Fibroblast of skin of right biceps (primary cell): ENCODE measurements around the gene PRCC.

Experiments used
- DNase-seq: peaks from one replicate; pipeline ENCODE4 v3.0.0-alpha.2; 2013

PRCC gene, protein sequence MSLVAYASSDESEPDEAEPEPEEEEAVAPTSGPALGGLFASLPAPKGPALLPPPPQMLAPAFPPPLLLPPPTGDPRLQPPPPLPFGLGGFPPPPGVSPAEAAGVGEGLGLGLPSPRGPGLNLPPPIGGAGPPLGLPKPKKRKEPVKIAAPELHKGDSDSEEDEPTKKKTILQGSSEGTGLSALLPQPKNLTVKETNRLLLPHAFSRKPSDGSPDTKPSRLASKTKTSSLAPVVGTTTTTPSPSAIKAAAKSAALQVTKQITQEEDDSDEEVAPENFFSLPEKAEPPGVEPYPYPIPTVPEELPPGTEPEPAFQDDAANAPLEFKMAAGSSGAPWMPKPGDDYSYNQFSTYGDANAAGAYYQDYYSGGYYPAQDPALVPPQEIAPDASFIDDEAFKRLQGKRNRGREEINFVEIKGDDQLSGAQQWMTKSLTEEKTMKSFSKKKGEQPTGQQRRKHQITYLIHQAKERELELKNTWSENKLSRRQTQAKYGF

GRCh38 chr1:156767101-156767878, at the start of gene PRCC:
Gene PRCC, plus strand, starts transcription at chr1:156767535. Its CDS starts 237 bp downstream, at chr1:156767772.
- peak; percentile 100 for DNase-seq

DNA sequence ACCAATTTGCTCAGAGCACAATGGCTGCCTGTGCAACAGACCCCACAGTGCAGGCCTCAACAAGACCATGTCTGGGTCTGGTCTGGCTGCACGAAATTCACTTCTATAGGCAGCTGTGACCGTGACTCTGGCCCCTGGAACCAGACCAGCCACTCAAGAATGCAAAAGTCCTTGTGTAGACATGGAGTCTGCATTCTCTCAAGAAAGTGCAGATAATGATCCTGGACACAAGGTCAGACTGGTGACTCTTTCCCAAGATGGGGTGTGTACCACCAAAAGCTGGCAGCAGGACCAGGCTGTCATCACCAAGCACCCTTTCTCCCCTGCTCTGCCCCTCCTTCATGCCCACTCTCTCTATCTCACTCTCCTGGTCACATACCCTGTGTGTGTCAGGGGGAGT, 46.2 kb upstream of the PRCC start:
- no peak for DNase-seq

DNA sequence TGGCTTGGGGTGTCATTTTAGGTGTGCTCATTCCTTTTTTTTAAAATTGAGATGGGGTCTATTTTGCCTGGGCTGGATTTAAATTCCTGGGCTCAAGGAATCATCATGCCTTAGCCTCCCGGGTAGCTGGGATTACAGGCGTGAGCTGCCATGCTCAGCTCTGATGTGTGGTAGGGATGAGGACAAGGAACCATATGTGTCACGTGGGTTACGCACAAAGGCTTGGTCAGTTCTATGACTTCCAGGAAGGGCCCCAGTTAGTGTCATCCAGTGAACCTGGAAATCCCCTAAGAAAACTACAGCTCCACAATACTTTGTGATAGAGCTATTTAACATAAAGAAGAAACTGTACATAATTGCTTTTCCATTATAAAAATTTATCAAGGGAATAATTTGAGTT, 45.8 kb upstream of the PRCC start:
- no peak for DNase-seq

- peak; percentile 81 for DNase-seq
Observed at GRCh38 chr1:156725683-156726280, 41.6 kb upstream of the PRCC start.

GRCh38 chr1:156726549-156727226, 40.6 kb upstream of the PRCC start:
- DNase-seq: peak; percentile 70

DNA sequence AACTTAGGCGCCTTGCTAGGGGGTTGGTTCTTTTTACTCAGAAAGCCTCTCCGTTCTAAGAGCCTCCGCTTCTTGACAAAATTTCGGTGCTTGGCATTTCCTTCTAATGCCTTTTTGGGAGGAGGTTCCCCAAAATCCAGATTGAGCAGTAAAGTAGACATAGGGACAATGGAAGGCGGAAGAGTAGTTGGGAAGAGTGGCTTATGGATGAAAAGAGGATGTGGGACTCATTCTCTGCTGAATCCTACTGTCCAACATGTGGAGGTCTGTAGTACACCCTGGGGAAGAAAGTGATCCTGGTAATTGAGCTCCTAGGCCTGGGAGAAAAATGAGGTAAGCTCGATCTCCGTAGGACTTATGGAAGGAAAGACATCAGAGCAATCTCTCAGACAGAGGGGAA, 39.8 kb upstream of the PRCC start:
- no peak for DNase-seq

DNA sequence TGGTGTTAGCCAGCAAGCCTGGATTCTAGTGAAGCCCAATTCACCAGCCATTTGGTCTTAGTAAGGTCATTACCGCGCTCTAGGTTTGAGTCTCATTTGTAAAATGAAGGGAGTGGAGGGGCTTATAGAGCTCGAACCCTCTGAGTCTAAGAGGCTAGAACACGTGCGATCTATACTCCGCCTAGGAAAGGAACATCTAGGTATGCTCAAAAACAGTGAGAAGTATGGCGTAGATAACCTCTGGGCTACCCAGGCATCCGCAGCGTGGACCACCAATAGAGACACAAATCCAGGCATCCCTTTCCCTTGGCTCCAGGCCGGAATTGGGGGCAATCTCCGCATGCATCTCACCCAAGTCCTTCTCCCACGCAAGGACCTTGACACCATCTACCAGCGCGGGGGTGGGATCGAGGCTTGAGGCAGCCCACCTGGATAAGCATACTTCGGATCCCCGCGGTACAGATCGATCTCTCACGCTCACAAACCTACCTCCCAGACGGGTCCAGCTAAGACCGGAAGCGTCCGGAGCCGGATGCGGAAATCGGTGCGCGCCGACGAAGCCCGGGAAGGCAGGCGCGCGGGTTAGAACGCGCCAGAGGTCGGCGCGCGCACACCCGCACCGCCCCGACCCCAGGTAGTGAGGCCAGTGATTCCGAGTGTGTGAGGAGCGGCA, 39.3 kb upstream of the PRCC start, which contains the start of gene METTL25B:
TSS of gene METTL25B (plus strand) at position 544 of the 673 bp plus-strand sequence. CDS start 636 bp downstream, outside the sequence.
- DNase-seq: peak; percentile 81

DNA sequence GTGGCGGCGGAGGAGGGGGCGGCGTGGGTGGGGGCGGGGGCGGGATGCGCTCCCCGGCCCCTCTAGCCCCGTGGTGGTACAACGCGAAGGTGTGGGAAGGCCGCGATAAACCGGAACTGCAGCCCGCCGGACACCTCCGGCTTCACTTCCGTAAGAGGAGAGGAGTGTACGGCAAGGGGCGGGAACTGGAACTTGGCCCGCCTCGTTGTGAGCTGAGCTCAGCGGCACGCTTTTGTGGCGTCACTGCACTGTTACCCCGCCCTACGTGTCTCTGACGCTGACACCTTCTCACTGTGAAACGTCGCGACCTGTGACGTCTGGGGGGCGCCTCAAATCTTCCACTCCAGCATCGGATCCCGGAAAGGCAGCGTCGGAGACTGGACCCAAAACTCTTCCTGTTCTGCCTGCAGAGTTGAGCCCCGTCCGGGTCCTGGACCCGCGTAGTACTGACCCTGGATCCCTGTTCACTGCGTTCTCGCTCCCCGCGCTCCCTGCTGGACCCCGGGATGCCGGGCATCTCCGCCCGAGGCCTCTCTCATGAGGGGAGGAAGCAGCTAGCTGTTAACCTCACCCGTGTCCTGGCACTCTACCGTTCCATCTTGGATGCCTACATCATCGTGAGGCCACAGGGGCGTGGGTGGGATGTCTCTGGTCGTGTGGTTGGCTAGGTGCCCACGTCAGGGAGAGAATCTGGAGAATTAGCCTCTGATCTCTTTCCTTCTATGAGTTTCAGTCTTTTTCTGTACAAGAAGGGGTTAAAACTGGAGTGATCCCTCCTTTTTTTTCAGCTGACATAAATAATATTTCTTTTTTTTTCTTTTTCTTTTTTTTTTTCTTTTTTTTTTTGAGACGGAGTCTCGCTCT, 38.5 kb upstream of the PRCC start, which contains the start of gene ISG20L2:
TSS of gene ISG20L2 (minus strand) at position 168 of the 864 bp plus-strand sequence. CDS start 1,114 bp downstream, outside the sequence.
- DNase-seq: peak; percentile 98

GRCh38 chr1:156733989-156734584, 33.2 kb upstream of the PRCC start:
- no peak for DNase-seq

- DNase-seq: no peak
Observed at GRCh38 chr1:156738407-156738806, 28.9 kb upstream of the PRCC start.

- no peak for DNase-seq
Observed at GRCh38 chr1:156738916-156739315, 28.4 kb upstream of the PRCC start.

GRCh38 chr1:156740237-156740740, 27.0 kb upstream of the PRCC start:
- DNase-seq: no peak

GRCh38 chr1:156740741-156741480, 26.4 kb upstream of the PRCC start, which contains the start of gene MRPL24:
Gene MRPL24, minus strand, starts transcription at chr1:156741088. Its CDS starts 2,384 bp downstream, at chr1:156738704.
- DNase-seq: peak; percentile 100

- no peak for DNase-seq
Observed at GRCh38 chr1:156741481-156741983, 25.8 kb upstream of the PRCC start.

GRCh38 chr1:156742017-156742416, 25.3 kb upstream of the PRCC start:
- no peak for DNase-seq

DNA sequence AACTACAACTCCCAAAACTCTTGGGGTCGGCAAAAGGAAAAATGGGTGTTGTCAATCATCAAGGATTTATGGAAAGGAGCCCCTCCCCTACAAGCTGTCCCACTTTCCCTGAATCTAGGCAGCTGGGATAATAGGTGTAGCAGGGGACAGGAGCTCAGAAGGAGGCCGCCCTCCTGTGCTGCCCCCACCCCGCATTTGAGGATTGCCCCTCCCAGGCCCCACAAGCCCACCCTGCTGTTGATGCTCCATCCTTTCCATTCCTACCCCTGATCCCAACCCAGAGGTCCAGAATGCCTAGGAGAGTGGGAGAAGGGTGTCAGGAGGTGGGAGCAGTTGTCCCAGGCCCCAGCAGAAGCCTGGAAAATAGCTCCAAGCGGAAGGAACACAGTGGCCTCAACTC, 24.5 kb upstream of the PRCC start:
- DNase-seq: no peak

GRCh38 chr1:156743367-156744302, 23.7 kb upstream of the PRCC start:
- DNase-seq: no peak

GRCh38 chr1:156744344-156744743, 23.0 kb upstream of the PRCC start:
- DNase-seq: no peak
